IPS-18c (cell line): ENCODE data around the gene DMD.

ENCODE experiments used
- H3K4me3 ChIP-seq: 2 replicates; pipeline ENCODE4 v1.7.0; 2013; ENCODE audit warnings: low read depth, mild to moderate bottlenecking, low read length, moderate library complexity; ENCODE audit not compliant: insufficient read depth
- H3K9me3 ChIP-seq: one replicate; pipeline ENCODE4 v1.6.1; 2013; ENCODE audit warnings: mild to moderate bottlenecking, low read length, moderate library complexity; ENCODE audit not compliant: control insufficient read depth, insufficient read depth

DMD gene

DNA sequence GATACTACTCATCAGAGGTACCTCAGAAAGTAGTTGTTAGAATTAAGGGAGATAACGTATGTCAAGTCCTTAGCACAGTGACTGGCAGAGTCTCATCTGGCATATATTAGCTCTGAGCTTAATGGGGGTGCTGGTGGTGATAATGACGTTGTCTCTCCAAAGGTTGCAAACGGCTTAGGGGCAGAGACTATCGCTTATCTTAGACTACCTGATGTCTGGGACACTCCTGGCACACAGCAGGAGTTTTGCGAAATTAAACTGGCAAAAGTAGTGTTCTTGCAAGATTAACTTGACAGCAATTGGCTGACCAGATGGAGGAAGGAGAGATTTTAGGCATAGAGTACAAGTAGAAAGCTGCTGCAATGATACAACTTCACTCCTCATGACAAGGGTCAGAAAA is 1839.4 kb downstream of the DMD start:
- Histone ChIP-seq H3K9me3 (no peaks in the 10 kb centered on the region), H3K4me3 (no peak overlapping the region)

DNA sequence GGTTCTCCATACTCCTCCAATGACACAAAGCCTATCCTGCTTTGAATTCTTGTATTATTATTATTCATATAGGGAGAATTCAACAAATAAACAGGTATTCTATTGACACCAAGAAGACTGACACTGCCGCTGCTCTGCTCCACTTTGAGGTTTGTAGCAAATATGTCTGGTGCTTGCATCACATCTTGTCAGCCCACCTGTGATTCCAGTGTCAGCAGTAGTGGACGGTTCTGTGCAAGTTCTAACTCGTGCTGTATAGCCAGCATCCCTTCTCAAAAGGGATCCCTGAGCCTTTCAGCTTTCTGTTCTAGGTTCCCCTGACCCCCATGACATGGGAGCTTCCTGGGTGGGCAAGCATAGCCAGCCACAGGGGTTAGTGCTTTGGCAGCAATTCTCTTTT is 1843.5 kb downstream of the DMD start:
- H3K4me3 ChIP-seq: no peak overlapping the region
- no peaks in the 10 kb centered on the region for H3K9me3 ChIP-seq

DNA sequence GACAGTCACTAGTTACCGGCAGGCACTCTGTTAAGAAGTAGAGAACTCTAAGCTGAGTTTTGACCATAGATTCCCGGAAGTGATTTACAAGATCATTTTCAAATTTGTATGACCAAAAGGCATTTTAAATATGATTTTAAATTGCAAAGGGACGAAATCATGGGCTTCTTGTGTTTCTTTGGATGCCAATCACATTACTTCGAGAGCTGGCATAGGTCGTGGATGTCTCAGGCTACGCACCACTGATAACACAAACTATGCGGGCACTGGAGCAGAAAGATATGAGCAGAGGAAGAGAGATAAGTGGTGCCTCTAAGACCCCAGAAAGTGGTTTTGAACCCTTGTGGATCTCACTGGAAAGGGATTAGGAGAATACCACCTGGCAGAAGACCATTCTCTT is 1845.3 kb downstream of the DMD start:
- H3K4me3 ChIP-seq: no peak overlapping the region
- no peaks in the 10 kb centered on the region for H3K9me3 ChIP-seq

DNA sequence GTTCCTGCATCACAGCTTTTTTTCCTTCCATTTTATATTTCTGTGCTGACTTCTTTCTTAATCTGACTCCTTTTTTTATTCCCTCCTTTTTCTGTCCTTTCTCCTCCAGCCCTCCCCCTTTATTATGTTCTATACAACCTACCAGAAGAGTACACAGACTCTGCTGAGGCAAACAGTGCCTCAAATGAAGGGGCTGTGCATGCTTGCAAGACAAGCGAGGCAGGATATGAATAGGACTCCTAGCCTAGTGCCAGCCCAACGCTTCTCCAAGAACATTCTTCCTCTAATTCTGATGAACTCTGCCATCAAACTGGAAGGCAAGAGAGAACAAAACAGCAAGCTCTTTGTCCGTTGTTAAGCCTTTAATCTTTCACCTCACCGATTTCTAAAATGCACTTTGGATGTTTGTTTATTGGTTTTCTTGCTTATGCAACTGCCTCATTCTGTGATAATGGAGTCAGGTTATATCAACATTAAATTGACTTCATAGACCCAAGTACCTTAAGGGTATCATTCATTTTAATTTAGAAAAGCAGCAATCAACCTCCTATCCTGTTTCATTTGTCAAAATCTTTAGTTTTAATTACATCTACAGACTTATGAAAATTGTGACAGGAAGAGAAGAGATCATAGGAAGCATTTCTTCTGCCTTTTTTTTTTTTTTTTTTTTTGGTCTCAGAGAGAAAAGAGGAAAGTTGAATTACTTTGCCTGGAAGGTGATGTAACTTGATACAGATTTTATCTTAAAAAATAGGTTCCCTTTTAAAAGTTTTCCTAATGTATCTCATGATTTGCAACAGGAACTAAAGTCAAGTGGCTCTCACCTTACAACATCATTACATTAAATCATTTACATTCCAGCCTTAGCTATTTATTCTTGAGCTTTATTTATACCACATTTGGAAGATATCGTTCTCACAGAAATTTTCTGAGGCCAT is 1854.8 kb downstream of the DMD start:
- H3K9me3 ChIP-seq: no peaks in the 10 kb centered on the region
- H3K4me3 ChIP-seq: no peak overlapping the region

DNA sequence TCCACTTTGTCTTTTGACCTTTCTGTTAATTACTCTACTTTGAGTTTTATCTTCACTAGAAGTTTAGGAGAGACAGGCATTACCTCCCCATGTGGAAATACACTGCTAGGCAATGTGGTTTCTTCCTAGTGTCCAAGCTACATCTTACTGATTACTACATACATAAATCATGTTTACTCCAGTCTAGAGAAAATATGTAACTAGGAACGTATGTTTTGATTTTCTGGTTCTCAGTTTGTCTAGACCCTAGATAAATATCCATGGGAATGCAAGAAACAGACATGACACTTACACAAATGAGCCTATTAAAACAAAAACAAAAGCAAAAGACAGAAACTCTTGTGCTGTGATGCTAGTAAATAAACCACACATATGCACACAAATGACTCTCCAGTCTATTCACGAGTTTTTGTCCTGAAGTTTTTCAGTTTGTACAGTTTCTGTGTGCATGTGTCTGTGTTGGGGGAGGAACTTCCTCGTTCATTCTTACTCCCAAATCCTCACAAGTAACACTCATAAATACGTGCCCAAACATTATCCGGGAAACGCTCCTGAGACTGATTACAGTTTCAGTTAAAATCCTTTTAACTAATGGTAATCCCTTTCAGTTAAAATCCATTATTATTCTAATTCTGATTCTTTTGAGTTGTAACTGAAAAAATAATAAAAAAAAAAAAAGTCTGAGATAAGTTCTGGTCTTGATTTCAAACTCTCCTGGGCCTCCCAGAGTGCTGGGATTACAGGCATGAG is 1856.0 kb downstream of the DMD start:
- Histone ChIP-seq H3K4me3 (no peak overlapping the region), H3K9me3 (no peaks in the 10 kb centered on the region)

DNA sequence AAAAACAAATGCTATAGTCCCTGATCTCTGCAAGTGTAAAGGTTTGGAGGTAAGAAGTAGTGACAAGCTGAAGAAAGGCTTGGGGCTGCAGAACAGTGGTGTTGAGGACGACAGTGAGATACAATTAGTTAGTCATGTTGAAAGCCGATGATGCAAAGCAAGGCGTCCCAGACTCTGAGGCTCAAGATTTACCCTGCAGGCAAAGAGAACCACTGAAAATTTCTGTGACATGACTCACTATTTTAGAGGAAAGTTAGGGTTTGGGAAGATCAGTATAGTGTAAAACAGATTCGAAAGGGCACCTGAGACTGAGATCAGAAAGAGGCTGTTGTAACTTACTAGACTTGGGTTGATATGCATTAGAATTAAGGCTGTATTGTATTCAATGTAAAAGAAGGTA is 1858.3 kb downstream of the DMD start:
- no peak overlapping the region for H3K4me3 ChIP-seq
- H3K9me3 ChIP-seq: no peaks in the 10 kb centered on the region

DNA sequence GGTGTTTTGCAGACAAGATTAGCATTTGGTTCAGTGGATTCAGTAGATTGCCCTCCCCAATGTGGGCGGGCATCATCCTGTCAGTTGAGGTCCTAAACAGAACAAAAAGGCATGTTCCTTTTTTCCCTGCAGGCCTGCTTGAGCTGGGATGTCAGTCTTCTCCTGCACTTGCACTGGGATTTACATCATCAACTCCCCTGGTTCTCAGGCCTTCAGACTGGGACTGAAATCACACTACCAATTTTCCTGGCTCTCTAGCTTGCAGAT is 1860.6 kb downstream of the DMD start:
- Histone ChIP-seq H3K4me3 (no peak overlapping the region), H3K9me3 (no peaks in the 10 kb centered on the region)

DNA sequence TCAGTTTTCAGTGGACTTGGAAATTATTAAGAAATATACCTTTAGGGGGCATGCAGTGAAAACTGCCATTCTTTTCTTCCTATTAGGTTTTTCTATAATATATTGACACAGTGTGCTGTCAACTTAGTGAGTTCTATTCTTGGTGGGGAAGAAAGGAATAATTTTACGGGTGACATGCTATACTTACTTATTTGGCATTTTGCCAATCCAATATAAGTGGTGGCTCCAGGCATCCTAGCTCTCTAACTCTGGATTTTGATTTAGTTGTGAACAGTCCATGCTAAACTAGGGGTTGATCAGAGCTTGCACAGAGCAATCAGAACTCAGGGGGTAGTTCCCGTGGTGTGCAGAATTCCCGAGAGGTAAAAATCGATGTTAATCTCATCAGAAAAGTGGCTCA is 1861.8 kb downstream of the DMD start:
- no peaks in the 10 kb centered on the region for H3K9me3 ChIP-seq
- no peak overlapping the region for H3K4me3 ChIP-seq

DNA sequence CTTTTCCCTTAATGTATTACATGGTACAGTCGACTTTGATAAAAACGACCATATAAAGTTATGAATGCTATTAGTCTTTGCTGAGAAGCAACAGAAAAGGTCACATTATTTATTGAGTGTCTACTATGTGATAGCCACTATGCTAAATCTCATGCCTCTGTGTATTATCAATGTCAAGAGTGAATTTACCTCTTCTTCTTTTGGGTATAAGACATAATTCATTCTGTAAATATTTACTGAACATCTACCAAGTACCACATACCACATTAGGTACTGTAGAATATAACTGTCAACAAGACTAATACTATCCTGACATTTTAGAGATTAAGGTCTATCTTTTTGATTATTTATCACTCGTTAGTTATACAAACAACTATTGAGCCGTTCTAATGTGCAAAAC is 1870.8 kb downstream of the DMD start:
- Histone ChIP-seq H3K4me3 (no peak overlapping the region), H3K9me3 (no peaks in the 10 kb centered on the region)

DNA sequence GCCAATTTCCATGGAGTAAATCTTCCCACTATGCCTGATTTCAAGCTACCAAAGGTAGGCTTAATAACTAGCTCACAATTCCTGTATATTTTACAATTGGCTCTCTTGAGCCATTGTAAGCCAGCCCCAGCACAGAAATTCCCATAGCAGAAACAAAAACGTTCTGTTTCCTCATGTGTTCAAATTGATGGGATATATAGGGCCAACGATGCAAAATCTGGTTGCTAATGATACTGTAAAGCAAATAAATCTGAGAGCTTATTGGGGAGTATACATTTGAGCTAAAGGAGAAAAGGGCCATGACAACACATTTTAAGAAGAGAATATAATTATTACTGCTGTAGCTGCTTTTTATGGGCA is 1872.4 kb downstream of the DMD start:
- Histone ChIP-seq H3K4me3 (no peak overlapping the region), H3K9me3 (no peaks in the 10 kb centered on the region)

DNA sequence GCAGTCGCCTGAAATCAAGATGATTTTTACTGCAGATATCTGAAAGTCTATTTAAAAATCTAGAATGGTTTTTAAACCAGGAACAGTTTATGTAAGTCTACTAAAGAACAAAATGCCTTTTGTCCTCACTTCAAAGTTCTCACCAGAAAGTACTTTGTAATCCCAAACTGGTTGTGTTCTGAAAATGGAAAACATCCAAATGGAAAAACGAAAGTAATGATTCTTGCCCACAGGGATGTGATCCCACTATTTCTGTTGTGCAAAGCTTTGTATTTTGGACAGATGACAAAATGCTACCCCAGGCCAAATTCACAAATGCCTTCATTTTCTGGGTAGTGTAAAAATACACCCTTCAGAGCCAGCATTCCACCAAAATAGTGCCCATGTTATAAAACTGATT is 1874.0 kb downstream of the DMD start:
- no peak overlapping the region for H3K4me3 ChIP-seq
- no peaks in the 10 kb centered on the region for H3K9me3 ChIP-seq

DNA sequence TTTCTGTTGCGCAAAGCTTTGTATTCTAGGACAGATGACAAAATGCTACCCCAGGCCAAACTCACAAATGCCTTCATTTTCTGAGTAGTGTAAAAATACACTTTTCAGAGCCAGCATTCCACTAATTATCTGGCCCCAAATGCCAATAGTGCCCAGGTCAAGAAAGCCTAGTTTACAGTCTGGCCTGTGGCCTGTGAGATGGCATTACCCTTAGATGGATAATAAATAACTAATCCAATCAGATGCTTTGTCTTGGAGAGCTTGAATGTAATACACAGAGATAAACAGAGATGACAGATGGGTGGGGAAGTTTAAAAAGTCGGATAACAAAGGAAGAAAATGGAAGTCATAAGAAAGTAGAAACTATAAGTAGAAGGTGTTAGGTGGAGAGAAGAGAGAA is 1874.9 kb downstream of the DMD start:
- Histone ChIP-seq H3K9me3 (no peaks in the 10 kb centered on the region), H3K4me3 (no peak overlapping the region)

DNA sequence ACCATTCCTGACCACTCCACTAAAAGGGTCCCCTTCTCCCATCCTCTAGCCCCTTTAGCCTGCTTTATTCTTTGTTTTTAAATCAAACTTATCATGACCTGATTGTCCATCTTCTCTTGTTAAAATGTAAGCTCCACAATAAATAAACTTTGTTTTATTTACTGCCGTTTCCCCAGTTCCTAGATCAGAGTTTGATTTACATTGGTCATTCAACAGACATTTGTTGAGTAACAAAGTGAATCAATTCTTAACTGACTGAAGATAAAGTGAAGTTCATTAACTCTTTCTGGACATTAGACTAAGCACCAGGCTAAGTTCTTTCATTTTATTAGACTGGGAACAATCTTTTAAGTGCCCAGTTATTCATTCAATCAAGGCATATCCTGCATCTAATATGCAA is 1876.4 kb downstream of the DMD start:
- H3K4me3 ChIP-seq: no peak overlapping the region
- no peaks in the 10 kb centered on the region for H3K9me3 ChIP-seq

DNA sequence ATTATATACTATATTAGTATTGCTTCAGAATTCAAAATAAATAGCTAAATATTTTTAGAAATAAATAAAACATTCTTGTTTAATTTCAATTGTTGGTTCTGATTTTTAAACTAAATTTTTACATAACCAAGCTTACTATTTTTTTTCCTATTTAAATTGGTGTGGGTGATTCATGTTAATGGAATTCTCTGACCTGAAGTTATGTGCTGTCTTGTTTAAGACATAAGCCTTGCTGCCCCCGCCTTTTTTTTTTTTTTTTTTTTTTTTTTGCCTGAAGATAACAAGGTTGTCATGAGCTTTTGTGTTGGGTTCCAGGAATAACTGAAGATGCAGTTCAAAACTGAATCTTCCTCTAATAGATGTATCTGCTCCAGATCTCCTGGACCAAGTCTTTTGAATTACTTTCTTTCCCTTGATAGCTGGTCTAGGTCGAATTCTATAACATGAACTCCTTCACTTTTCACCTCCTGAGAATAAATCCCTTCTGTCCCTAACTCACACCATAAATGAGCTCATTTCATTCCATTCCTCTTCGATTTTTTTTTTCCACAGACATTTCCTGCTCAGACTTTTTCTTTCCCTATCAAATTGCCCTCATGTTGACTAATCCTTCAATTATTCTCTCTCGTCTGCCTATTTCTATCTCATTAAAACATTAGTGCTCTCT is 1878.1 kb downstream of the DMD start:
- no peak overlapping the region for H3K4me3 ChIP-seq
- H3K9me3 ChIP-seq: no peaks in the 10 kb centered on the region

DNA sequence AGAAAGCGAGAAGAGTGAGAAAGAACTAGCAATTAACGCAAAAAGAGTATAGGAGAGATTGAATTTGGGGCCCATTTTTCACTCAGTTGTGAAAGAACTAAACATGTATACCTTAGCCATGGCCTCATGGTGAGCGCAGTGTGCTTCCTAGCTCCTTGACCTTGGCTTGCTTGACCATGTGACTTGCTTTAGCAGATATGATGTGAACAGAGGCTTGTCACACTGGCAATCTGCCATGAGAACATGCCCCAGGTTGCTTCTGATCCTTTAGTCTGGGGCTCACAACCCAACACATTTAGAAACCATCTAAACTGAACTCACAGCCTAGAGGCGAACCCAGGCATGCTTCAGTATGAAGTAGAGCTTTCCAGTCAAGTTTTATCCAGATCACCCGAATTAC is 1879.4 kb downstream of the DMD start:
- H3K9me3 ChIP-seq: no peaks in the 10 kb centered on the region
- H3K4me3 ChIP-seq: no peak overlapping the region

DNA sequence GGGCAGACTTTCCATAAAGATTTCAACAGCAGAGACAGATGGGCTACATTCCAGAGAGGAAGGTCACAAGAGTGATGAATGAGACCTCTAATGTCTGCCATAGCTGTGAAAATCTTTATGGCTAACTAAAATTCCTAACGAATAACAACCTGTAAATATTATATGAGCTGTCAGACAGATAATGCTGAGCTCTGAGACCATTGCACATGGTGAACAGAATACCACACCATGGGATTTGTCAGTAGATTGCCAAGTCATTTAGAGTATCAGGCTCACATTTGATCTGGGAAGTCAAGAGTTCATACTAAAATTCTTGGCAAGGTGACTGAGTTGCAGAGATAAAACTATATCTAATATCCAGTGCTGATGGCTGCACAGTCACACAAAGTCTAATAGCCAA is 1880.3 kb downstream of the DMD start:
- Histone ChIP-seq H3K9me3 (no peaks in the 10 kb centered on the region), H3K4me3 (no peak overlapping the region)

DNA sequence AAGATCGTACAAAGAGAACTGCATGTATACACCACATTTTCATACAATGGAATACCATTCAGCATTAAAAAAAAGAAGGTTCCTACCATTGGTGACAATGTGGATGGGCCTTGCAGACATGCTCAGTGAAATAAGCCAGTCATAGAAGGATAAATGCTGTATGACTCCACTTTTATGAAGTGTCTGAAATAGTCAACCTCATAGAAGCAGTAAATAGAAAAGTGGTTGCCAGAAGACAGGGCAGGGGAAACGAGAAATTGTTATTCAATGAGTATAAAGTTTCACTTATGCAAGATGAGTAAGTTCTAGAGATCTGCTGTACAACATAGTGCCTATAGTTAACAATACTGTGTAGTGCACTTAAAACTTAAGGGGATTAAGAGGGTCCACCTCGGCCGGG is 1882.1 kb downstream of the DMD start:
- Histone ChIP-seq H3K4me3 (no peak overlapping the region), H3K9me3 (no peaks in the 10 kb centered on the region)

DNA sequence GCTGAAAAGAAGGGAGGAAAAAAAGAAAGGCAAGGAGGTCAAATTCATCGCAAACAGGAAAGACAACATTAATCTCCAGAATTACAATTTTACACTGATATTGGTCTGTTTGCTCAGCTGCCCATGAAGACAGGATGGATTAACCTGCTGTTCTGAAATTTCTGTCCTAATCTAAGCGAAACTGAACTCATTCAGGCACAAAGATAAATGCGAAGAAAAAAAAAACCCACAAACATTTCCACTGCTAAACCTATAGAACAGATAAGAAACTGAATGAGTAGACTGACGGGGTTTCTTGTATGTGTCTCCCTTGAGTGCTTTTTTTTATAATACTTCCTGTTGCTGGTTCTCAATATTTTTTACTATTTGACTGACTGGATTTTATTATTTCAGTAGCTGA is 1887.7 kb downstream of the DMD start:
- H3K4me3 ChIP-seq: no peak overlapping the region
- no peaks in the 10 kb centered on the region for H3K9me3 ChIP-seq
